Psoas muscle (tissue), 8 donors: ENCODE data around the gene BTN3A1. TPM values are rescaled to one million over a fixed set of nuclear protein-coding genes. Genes with fewer than 3 reads are reported as not detected.
"Not testable (repeated sequence)": the region's sequence is repeated elsewhere in the genome, so short reads cannot be mapped to it uniquely, and the experiment has no call there.

Experiments used
- ATAC-seq, 4 donors: fragments of 200-7000 bp; cut with Tn5 transposase; one replicate each; pipeline ENCODE4 v1.9.1; 2020; ENCODE audit warnings: moderate library complexity in 3 of 4, mild to moderate bottlenecking in 2 of 4
- DNase-seq, 2 donors: peaks; one replicate each; pipeline ENCODE4 v3.0.0-alpha.2; 2020
- H3K27ac ChIP-seq: fragments of 200-600 bp; one replicate; pipeline ENCODE4 v1.8.0; 2022
- H3K27me3 ChIP-seq, 3 donors: fragments of 200-600 bp in 1 of 3; one replicate each; pipeline versions ENCODE4 v1.6.1 to v1.8.0; 2013 to 2022; ENCODE audit warnings: low read length in 2 of 3, mild to moderate bottlenecking in 2 of 3, moderate library complexity in 1 of 3; ENCODE audit not compliant: insufficient read depth in 3 of 3
- H3K36me3 ChIP-seq, 2 donors: fragments of 200-600 bp in 1 of 2; one replicate each; pipeline versions ENCODE4 v1.6.1 to v1.8.0; 2013 to 2022; ENCODE audit warnings: low read depth in 1 of 2, mild to moderate bottlenecking in 1 of 2, moderate library complexity in 1 of 2; ENCODE audit not compliant: insufficient read depth in 1 of 2
- H3K4me1 ChIP-seq: fragments of 200-600 bp; one replicate; pipeline ENCODE4 v1.8.0; 2022
- H3K4me3 ChIP-seq: fragments of 200-600 bp; one replicate; pipeline ENCODE4 v1.8.0; 2022; ENCODE audit warnings: mild to moderate bottlenecking
- H3K9me3 ChIP-seq: fragments of 200-600 bp; one replicate; pipeline ENCODE4 v1.8.0; 2022
- WGBS, 3 donors: extraction: QIAGEN DNeasy Blood & Tissue Kit; methylation state at CpG; one replicate each; pipeline versions ENCODE4 v1.1.6 to v1.1.7; 2013; 5-methylcytosine and 5-hydroxymethylcytosine counted together
- intact Hi-C, 2 donors: fragments of 100-400 bp; cut with DNase I; formaldehyde crosslinking; loops; one replicate each; pipeline versions ENCODE4 v1.11.0 to v1.14.2; 2022
- polyA plus RNA-seq, 3 donors: library from polyadenylated mRNA; stranded (reverse); fragments of 200-250 nt; gene quantifications; one replicate each; pipeline ENCODE4 v1.2.3, GENCODE V29; 2013
- total RNA-seq, 4 donors: library from RNA; stranded (reverse); fragmentation: NEBNext Ultra II Directional in 2 of 4; extraction: Animal tissue kit (Norgen Biotek cat#: 25700) in 2 of 4; gene quantifications; one replicate each; pipeline versions ENCODE4 v1.2.1 to v1.2.4, GENCODE V29; 2021 to 2023
- TF ChIP-seq, protein P1 (sequence below): fragments of 200-600 bp; IDR thresholded peaks from one replicate; pipeline ENCODE4 v1.8.0; 2022; ENCODE audit warnings: antibody characterized with exemption
- donor health status: healthy with polysubstance abuse.
- donor health status: DM: no; HTN: no; CAD: no; lungs with moderate emphysema.
- donor health status: Bipolar disorder and iron deficiency.
- donor health status: healthy.
- donor health status: DM: yes; HTN: yes; CAD: no.
- donor health status: DM: no; HTN: no; CAD: no.
- donor health status: DM: no; HTN: no; CAD: no.
- donor health status: DM: yes; HTN: yes; CAD: no.

Gene BTN3A1
- total and polyA plus RNA-seq, 7 donors = 1.8 to 9.3 (median 3.3) TPM

DNA sequence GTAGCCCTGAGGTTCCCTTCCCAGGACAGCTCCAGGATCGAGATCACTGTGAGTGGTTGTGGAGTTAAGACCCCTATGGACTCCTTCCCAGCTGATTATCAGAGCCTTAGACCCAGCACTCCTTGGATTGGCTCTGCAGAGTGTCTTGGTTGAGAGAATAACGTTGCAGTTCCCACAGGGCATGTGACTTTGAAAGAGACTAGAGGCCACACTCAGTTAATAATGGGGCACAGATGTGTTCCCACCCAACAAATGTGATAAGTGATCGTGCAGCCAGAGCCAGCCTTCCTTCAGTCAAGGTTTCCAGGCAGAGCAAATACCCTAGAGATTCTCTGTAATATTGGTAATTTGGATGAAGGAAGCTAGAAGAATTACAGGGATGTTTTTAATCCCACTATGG, 24.4 kb upstream of the BTN3A1 start:
- TF ChIP-seq, protein P1, sequence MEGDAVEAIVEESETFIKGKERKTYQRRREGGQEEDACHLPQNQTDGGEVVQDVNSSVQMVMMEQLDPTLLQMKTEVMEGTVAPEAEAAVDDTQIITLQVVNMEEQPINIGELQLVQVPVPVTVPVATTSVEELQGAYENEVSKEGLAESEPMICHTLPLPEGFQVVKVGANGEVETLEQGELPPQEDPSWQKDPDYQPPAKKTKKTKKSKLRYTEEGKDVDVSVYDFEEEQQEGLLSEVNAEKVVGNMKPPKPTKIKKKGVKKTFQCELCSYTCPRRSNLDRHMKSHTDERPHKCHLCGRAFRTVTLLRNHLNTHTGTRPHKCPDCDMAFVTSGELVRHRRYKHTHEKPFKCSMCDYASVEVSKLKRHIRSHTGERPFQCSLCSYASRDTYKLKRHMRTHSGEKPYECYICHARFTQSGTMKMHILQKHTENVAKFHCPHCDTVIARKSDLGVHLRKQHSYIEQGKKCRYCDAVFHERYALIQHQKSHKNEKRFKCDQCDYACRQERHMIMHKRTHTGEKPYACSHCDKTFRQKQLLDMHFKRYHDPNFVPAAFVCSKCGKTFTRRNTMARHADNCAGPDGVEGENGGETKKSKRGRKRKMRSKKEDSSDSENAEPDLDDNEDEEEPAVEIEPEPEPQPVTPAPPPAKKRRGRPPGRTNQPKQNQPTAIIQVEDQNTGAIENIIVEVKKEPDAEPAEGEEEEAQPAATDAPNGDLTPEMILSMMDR = no peak
- Histone ChIP-seq H3K27me3 (no peaks in the 10 kb centered on the region), H3K4me1 (no peaks in the 10 kb centered on the region), H3K27ac (no peak overlapping the region), H3K9me3 (no peaks in the 10 kb centered on the region), H3K36me3 (peaks cover 0 to 5% of the 10 kb centered on the region in 2 donors), H3K4me3 (no peak overlapping the region)
- WGBS, 3 donors = 30 to 46% (median 30%) methylated on average over 3 of the region's 3 CpGs
- intact Hi-C loops = no loop called here
- no peak for ATAC-seq
- no peak for DNase-seq

DNA sequence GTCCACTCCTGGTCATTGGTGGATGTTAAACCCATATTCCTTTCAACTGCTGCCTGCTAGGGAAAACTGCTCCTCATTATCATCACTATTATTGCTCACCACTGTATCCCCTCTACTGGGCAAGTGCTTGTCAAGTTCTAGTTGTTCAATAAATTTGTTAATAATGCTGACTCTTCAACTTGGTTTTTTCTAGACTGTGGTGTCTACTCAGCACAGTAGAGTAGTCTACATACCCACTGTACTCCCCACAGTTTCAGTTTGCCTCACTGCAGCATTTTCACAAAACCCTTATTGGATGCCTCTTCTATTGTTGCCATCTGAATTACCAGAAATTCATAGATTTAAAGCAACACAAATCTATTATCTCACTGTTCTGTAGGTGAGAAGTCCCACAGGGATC, 23.9 kb upstream of the BTN3A1 start:
- H3K4me3 ChIP-seq, H3K4me1 ChIP-seq, intact Hi-C loops, H3K9me3 ChIP-seq, H3K27ac ChIP-seq, H3K36me3 ChIP-seq, ATAC-seq, DNase-seq, H3K27me3 ChIP-seq: not testable (repeated sequence)

DNA sequence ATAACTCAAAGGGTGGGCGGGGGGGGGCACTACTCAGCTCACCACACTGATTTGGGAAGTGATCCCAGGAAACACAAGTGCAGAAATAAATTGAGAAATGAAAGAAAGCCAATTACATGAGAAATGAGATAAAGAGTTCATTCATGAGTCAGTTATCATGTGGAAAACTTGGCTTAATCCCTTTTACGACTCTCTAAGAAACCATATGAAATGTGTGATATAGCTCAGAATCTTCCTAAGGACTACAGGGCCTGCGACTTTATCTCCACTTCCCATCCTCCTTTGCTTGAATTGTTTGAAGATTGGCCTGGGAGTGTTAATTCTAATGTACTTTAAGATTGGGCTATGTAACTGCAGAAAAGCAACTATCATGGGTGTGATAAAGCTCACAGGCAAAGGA, 22.8 kb upstream of the BTN3A1 start:
- no peaks in the 10 kb centered on the region for H3K4me1 ChIP-seq
- no peak overlapping the region for H3K4me3 ChIP-seq
- no peaks in the 10 kb centered on the region for H3K27me3 ChIP-seq
- 61 to 77% (median 75%) methylated on average over 3 of the region's 3 CpGs for WGBS, 3 donors
- intact Hi-C loops = no loop called here
- no peak overlapping the region for H3K27ac ChIP-seq
- no peaks in the 10 kb centered on the region for H3K9me3 ChIP-seq
- DNase-seq = no peak
- no peak for ATAC-seq
- H3K36me3 ChIP-seq = peaks cover 0 to 3% of the 10 kb centered on the region in 2 donors
- TF ChIP-seq, protein P1 = no peak

DNA sequence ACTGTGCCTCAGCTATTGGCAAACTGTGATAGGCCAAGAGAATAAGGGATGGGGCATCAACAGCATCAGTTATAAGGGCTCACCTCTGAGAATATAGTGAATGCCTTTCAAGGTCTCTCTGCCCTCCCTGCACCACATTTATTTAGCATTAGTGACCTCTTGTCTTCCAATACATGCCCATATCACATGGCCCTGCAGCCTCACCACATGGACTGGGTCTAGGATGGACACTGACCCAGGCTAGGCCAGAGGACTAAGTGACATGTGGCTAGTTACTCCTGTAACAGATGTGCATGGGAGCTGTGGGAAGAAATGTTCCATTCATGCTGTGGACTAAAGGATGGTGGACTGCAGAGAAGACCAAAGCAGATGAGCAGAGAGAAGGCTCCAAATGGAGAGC, 22.3 kb upstream of the BTN3A1 start:
- H3K36me3 ChIP-seq = no peaks in the 10 kb centered on the region
- ATAC-seq = no peak
- TF ChIP-seq, protein P1 = no peak
- DNase-seq = no peak
- H3K4me3 ChIP-seq = no peak overlapping the region
- H3K27me3 ChIP-seq = no peaks in the 10 kb centered on the region
- no peaks in the 10 kb centered on the region for H3K4me1 ChIP-seq
- H3K27ac ChIP-seq = no peak overlapping the region
- no peaks in the 10 kb centered on the region for H3K9me3 ChIP-seq
- intact Hi-C loops = no loop called here

DNA sequence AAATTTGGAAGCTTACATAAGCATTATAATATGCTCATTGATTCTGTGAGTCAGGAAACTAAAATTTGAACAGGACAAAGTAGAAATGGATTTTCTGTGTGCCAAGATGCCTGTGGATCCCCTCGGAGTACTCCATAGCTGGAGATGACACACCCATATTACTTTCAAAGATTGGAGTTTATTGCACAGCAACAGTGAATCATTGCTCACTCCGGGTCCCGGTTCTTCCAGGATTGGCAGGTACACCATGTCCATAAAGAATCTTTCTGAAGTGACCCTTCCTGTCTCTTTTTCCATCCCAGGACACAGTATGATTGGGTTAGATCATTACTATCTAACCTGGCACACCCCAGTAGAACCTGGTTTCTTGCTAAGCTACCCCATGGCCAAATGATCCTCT, 21.8 kb upstream of the BTN3A1 start:
- Histone ChIP-seq H3K4me1 (no peaks in the 10 kb centered on the region), H3K4me3 (no peak overlapping the region), H3K36me3 (no peaks in the 10 kb centered on the region), H3K27ac (no peak overlapping the region), H3K9me3 (no peaks in the 10 kb centered on the region), H3K27me3 (no peaks in the 10 kb centered on the region)
- TF ChIP-seq, protein P1 = no peak
- ATAC-seq (no peak), DNase-seq (no peak)
- intact Hi-C loops = no loop called here
- WGBS, 3 donors = 88 to 91% (median 89%) methylated on average over 3 of the region's 3 CpGs
